ENCODE measurements around the gene EXOC6B. TPM values are rescaled to one million over a fixed set of nuclear protein-coding genes. Genes with fewer than 3 reads are reported as not detected.

EXOC6B gene
- total RNA-seq, 1 donor from 2014 or later, result 23.3 TPM

DNA sequence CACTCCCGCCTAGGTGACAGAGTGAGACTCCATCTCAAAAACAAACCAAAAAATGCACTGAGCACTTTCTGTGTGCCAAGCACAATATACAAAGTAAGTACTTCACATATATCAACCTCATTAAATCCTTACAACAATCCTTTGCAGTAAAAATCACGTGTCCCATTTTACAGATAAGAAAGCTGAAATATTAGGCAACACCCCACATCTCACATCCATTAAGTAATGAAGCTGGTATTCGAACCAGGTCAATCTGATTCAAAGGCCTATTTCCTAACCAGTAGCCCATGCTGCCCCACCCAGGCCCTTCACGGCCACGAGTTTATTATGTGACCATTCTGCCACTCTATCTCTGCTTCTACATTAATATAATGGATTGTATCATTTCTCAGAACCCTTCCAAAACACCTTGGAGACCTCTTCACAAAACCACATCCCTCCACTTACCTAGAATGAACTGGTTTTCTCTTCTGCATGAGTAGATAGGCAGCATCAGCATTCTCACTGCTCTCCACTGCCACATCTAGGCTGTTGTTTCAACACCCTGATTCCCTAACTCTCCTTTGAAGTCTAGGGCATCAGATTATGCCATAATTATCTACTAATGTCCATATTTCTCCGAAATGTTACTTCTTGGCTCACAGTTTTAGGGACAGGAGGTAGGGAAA lies 3.1 kb upstream of the EXOC6B start:
- no peak for DNase-seq

DNA sequence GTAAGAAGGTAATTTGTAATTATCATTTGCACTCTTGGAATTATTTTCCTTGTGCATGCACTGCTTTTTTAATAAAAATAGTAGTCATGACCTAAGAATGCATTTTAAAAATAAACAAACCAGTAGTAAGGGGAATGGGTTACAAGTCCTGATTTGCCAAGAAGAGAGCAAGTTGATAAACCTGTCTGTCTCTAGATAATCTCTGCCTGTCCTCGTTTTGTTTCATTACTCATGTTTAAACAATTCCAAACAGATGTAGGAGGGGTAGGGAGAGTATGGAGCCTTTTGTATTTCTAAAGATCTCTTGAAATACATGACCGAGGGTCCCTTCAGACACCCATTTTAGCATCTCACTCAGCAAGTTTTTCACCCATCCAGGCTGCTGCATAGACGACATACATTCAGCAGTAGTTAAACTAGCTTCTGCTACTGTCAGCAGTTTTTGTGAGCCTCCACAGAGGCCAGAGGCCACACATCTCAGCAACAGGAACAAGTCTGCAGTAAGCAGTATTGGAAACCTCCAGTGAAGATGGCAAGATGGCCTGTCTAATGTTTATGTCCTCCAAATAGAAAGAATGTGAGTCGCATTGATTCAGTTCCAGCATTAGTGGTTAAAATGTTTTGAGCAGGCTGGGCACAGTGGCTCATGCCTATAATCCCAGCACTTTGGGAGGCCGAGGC lies 2.3 kb upstream of the EXOC6B start:
- peak; percentile 6 for DNase-seq

DNA sequence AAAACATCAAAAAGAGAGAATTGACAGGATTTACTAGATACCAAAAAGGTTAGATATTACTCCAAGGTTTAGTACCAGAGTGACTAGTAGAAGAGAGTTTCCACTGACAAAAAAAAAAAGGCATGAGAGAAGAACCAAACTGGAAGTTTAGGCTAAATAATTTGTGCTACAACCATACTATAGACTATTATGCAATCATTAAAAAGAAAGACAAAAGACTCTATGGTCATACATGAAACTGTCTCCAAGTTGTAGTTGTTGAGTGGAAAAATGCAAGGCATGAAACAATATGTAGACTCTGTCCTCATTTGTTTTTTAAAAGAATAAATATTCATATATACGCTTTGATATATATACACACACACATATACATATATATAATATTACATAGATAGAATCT lies 1.7 kb upstream of the EXOC6B start:
- no peak for DNase-seq

DNA sequence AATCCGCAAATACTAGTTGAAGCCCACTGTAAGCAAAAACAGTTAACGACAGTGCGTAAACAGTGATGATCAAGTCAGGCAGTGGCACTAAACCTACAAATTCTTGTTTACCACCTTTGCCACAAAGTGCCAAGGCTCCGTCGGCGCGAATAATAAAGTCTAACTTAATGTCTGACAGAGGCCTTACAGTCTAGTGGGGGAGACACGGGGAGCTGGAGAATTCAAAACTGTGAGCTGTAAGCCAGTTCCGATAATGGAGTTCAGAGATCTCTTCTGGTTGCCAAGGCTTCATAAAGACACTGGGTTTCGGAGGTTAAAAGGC lies 284 bp upstream of the EXOC6B start:
- no peak for DNase-seq

DNA sequence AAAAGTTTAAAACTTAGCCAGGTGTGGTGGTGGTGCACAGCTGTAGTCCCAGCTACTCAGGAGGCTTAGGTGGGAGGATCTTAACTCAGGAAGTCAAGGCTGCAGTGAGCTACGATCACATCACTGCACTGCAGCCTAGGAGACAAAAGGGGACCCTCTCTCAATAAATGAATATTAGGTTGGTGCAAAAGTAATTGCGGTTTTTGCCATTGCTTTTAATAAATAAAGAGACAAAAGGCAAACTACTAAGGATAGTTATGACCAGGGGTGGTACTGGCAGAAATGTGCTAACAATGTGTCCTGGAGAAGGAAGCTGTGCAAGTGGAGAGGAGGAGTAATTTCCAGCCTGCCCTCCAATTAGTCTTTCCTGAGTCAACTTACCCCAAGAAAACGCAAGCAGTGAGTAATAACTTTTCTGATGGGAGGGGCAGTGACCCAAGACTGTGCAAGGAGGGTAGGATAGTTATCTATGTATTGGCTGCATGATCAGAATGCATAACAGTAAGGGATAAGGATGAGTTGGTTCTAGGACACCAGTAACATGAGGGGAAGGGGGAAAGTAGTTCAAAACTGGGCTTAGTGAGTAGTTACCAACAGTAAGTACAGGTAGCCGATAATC lies 1.5 kb downstream of the EXOC6B start:
- DNase-seq, result peak; percentile 60

DNA sequence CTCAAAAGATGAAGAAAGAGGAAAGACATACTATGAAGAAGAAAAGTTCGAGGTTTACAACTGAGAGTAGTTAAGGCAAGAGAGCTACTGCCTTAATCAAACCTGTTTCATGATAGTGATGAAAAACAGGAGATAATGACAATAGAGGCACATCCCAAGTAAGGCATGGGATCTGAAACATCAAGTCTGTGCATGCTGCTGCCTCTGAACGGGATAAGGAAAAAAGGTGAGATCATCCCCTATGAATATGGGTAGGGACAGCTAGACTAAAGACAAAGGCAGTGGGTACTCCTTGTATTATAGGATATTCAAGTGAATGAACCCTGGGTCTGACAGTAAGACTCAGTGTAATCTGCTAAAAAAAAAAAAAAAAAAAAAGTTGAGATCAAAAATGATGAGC lies 3.0 kb downstream of the EXOC6B start:
- DNase-seq, result no peak

DNA sequence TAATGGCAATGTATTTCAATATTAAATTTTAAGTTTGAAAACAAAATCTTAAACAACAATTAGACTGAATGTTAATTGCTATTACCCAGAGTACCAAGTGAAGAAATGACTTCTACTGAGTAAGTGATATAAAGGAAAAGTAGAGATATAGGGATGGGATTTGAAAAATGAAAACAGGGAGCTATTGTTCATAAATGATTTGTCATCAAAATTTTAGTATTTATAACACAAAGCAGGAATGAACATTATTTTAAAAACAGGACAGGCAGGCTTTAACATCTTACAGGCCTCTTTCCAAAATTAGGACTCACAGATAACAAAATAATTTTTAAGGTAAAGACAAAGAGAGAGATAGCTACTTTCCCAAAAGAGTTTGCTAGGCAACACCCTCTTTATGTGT lies 3.9 kb downstream of the EXOC6B start:
- no peak for DNase-seq

DNA sequence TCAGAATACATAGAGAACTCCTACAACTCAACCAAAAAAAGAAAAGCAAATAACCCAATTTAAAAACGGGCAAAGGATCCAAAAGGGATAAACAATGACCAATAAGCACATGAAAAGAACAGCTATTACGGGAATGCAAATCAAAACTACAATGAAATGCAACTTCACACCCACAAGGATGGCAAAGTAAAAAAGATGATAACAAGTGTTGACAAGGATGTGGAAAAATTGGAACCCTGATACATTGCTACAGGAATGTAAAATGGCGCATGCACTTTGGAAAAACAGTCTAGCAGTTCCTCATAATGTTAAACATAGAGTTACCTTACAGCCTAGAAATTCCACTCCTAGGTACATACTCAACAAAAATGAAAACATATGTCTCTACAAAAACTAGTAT lies 4.7 kb downstream of the EXOC6B start:
- no peak for DNase-seq

DNA sequence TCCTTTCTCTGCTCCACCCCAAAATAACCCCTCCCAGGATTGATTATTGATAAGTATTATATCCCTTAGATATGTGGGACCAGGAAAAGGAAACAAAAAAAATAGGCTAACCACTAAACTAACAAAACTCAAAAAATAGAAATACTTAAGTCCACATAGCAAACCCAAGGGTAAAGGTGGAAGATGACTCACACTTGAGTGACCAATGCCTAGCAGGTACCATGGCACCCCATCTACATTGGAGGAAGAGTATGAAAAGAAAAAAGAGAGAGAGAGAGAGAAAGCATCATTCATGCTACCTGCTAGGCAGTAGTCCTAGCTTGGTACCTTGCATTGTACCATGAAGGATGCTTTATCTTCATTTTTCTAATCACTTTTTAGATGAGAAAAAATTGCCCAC lies 6.3 kb downstream of the EXOC6B start:
- no peak for DNase-seq

DNA sequence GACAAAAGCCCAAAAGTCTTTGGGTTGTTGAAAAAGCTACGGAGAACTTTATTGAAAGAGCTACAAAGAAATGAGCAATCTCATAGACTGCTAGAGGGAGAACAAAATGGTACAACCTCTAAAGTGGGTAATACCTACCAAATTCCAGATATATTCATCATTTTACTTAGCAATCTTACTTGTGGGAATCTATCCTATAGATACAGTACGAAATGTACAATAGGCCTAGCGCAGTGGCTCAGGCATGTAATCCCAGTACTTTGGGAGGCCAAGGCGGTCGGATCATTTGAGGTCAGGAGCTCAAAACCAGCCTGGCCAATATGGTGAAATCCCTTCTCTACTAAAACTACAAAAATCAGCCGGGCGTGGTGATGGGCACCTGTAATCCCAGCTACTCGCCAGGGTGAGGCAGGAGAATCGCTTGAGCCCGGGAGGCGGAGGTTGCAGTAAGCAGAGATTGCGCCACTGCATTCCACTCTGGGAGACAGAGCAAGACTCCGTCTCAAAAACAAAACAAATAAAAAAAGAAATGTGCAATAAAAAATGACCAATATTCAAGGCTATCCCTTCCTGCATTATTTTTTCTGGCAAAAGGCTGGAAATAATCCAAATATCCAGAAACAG lies 10.1 kb downstream of the EXOC6B start:
- no peak for DNase-seq

DNA sequence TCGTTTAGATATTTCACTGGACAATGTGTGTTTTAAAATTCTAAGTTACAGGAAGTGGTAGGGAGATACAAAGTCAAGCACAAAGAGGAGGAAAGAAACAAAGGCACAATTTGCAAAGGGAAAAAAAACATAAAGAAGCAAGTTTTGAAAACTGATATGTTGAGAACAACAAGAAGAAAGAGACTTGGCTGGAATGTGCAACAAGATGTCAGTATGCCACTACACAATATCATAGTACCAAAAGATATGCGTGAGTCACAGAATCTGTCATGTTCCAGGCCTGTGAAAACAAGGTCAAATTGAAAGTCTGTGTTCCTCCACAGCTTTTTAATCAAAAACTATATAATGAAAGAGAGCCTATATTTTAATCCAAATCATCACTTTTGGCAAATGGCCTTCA lies 12.0 kb downstream of the EXOC6B start:
- DNase-seq, result peak; percentile 53

DNA sequence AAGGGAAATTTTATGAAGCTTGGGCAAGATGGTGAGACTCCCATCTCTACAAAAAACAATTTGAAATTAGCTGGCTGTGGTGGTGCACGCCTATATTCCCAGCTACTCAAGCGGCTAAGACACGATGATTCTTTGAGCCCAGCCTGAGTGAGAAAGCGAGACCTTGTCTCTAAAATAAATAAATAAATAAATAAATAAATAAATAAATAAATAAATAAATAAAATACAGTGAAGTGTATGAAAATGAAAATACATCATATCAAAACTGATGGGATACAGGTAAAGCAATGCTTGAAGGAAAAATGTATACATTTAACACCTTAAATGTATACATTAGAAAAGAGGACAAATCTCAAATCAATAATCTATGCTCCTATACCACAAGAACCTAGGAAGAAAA lies 15.7 kb downstream of the EXOC6B start:
- no peak for DNase-seq

DNA sequence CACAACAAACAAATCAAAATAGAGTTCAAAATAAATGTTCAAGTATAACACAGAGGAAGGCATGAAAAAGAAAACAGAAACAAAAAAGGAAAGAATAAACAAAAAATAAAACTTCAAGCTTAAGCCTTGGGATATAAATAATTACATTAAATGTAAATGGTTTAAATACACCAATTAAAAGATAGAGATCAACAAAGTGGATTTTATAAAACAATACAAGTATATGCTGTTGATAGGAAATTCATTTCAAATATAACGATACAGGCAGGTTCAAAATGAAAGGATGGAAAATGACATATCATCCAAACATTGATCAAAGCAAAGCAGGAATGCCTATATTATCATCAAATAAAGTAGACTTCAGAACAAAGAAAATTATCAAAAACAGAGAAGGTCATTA lies 16.7 kb downstream of the EXOC6B start:
- no peak for DNase-seq

DNA sequence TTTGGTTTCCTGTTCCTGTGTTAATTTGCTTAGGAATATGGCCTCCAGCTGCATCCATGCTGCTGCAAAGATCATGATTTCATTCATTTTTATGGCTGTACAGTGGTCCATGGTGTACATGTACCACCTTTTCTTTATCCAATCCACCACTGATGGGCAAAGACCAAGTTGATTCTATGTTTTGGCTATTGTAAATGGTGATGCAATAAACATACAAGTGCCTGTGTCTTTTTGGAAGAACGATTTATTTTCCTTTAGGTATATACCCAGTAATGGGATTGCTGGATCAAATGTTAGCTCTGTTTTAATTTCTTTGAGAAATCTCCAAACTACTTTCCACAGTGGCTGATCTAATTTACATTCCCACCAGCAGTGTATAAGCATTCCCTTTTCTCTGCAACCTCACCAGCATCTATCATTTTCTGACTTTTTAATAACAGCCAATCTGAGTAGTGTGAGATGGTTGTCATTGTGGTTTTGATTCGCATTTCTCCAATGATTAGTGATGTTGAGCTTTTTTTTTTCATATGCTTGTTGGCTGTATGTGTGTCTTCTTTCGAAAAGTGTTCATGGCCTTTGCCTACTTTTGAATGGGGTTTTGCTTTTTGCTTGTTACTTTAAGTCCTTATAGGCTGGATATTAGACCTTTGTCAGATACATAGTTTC lies 19.4 kb downstream of the EXOC6B start:
- no peak for DNase-seq

DNA sequence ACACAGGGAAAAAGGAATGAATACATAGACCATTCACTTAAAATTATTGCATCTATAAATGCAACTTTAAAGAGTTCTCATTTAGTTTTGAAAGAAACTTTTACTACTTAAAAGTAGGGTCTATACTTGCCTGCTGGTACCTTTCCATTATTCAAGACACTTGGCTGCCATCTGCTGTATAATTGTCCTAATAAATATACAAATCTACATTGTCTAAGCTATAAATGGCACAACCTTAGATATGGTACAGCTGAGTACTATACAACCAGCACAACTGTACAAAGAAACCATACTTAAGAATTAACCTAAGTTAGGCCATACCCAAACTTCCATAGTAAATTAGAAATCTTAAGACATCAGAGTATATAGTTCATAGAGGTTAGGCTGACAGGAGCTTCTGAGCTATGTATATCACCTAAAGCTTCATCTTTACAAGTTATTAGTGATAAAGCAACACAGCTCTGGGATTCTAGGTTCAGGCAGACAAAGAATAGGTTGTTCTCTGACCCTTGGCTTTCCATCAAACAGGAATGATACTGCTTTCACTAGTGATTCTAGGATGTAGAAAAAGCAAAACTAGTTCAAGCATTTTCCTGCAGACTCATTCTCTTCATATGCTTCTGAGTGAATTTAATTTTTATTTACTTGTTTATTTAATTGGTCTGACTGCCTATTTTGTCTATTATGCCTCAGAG lies 22.1 kb downstream of the EXOC6B start:
- DNase-seq, result no peak

DNA sequence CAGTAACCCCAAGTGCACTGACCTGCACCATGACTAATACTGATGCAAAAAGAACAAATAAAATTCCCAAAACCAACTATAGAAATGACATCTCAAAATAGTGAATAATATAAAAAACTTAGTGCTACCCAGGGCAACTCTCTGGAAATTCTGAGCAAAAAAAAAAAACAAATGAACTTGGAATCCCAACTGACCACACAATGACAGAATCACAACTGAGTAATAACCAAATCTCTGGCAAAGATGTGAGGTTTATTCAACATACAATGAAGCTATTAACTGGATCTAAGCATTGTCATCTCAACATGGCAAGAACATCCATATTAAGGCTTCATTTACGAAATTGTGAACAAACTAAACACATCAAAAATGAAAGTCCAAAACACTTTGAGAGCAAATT lies 22.7 kb downstream of the EXOC6B start:
- no peak for DNase-seq

DNA sequence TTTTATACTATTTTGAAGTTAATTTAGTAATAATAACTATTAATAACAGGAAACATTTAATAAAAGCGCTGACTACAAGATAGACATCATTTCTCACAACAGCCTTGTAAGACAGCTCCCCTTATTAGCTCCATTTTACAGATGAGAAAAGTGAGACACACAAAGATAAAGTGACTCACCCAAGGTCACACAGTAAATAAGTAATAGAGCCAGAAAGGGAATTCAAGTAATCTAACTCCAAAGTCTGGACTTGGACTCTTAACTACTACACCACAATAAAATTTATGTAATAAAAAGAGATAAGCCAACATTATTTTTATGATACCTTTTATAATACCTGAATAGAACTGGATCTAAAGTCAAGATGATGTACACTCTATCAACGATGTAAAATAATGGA lies 25.3 kb downstream of the EXOC6B start:
- no peak for DNase-seq

DNA sequence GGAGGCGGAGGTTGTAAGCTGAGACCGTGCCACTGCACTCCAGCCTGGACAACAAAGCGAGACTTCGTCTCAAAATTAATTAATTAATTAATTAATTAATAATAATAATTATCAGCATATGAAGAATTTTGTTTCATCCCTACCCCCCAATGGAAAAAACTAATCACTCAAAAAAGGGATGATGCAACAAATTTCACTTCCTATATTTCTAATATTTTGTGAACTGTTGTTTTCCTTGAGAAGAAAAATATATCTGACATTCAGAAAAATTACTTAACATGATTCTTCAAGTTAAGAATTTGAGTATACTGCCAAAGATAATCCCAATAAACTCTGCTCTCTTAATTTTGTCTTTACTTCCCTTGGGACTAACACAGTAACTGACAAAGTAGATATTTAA lies 28.1 kb downstream of the EXOC6B start:
- no peak for DNase-seq

DNA sequence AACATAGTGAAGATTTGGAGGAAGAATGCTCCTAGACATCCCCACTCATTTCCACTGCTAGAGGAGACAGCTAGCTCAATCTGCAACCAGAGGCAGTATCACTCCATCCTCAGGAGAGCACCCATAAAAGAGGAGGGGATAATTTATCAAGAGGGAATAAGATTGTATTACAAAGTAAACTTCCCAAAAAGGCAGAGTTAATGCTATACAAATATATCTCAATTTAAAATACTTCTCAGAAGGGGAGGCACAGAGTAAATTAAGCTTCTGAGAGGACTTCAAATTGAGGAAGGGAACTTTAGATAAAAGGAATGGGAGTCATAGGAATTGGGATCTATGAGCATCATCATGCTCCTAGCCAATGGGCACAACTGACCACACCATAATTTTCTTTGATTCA lies 29.1 kb downstream of the EXOC6B start:
- DNase-seq, result no peak

DNA sequence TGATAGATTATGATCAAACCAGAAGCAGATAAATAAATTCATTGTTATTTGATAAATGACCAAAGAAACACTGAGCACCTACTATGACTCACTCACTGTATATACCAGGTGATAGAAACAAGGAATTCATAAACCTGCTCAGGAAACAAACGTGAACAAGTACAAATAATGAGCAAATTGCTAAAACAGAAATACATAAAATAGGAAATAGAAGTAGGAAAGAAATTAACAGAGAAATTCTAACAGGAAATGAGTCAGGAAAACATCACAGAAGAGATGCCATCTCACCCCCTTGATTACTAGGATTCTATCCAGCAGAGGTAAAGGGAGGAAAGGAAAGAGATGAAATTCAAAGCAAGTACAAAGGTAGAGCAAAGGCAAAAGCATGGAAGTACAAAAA lies 31.3 kb downstream of the EXOC6B start:
- peak; percentile 34 for DNase-seq

DNA sequence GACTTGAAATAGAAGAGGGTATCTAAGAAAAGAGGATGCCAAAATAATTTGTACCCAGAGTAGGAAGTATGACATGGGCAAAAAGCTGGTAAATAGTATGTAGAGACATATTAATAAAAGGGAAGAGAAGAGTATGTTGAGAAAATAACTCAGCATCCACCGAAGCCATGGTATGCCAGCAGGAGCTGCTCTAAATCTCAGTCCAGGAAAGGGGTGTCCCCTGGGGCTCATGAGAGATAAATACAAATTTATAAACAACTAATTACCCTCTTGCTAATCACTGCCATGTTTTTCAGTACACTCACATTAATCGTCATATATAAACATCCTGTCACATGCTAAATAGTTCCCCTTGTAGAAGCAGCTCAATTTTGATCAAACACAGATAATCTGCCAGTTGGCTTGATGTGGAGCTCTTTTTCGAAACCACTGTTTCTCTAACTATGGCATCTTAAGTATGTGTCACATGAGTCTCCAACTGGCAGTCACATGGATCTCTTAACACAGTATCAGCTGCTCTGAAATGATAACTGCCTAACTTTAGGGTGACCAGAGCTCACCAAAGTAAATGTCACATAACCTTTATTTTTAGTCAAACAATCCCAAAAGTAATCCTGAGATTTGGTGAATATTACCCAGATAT lies 31.9 kb downstream of the EXOC6B start:
- peak; percentile 32 for DNase-seq

DNA sequence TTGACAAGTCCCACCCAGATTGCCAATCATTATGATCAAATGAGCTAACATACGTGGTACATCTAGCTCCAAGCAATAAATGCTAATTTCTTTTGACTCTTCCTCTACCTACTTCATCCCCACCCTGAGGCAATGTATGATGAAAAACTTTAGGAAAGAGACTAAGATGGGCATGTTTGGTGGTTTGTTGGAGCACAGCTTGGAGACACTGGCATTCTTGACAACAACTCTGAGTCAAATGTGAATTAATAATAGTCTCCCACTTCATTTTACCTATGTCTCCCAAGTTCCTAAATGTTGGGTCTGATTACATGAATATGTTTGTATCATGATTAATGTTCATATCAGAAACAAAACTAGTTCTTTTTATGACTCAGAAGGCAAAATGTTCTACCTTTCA lies 36.6 kb downstream of the EXOC6B start:
- no peak for DNase-seq
